HepG2 (cell line): ENCODE data around the gene CCDC69. TPM values are rescaled to one million over a fixed set of nuclear protein-coding genes. Genes with fewer than 3 reads are reported as not detected.

Source experiments
- ASH2L ChIP-seq: fragments of 300-600, 200-600 bp; sonication (generic); IDR thresholded peaks from 2 replicates; pipeline ENCODE4 v1.7.0; 2017; ENCODE audit warnings: low read depth, mild to moderate bottlenecking, moderate library complexity, mixed read lengths, low read length; ENCODE audit not compliant: insufficient read length
- CCAR2 ChIP-seq: fragments of 200-400 bp; formaldehyde crosslinking; optimal IDR thresholded peaks from 2 replicates; pipeline ENCODE3; 2018; ENCODE audit warnings: low read depth, mild to moderate bottlenecking, low read length, moderate library complexity
- FOXA1 ChIP-seq, 2 experiments: fragments of 450-650 bp in 1 of 2; sonication (generic) in 1 of 2; formaldehyde crosslinking in 1 of 2; IDR thresholded peaks; 2 replicates each; pipeline versions ENCODE4 v1.4.0 to v1.6.1; 2016 to 2020; ENCODE audit warnings: missing genetic modification reagents in 1 of 2
- HOXD1 ChIP-seq: sonication (generic); formaldehyde crosslinking; IDR thresholded peaks from 2 replicates; pipeline ENCODE4 v1.5.0; 2020; ENCODE audit warnings: missing genetic modification reagents
- ISL2 ChIP-seq: sonication (generic); formaldehyde crosslinking; IDR thresholded peaks from 2 replicates; pipeline ENCODE4 v1.5.0; 2020; ENCODE audit warnings: missing genetic modification reagents
- SATB2 ChIP-seq: sonication (generic); formaldehyde crosslinking; IDR thresholded peaks from 2 replicates; pipeline ENCODE4 v1.5.0; 2020; ENCODE audit warnings: missing genetic modification reagents
- SNAPC2 ChIP-seq: sonication (generic); formaldehyde crosslinking; IDR thresholded peaks from 2 replicates; pipeline ENCODE4 v1.8.1; 2022; ENCODE audit warnings: mild to moderate bottlenecking, missing genetic modification reagents
- TAF15 ChIP-seq: fragments of 200-400 bp; formaldehyde crosslinking; IDR thresholded peaks from one replicate; pipeline ENCODE4 v1.6.1; 2018; ENCODE audit warnings: mild to moderate bottlenecking, low read depth, low read length; ENCODE audit not compliant: poor library complexity, severe bottlenecking
- TCF12 ChIP-seq, 2 experiments: fragments of 450-650 bp in 1 of 2; sonication (generic) in 1 of 2; formaldehyde crosslinking in 1 of 2; IDR thresholded peaks; 2 replicates each; pipeline versions ENCODE4 v1.6.1 to v1.8.0; 2017 to 2022; ENCODE audit warnings: antibody characterized with exemption in 1 of 2, mild to moderate bottlenecking in 1 of 2, missing genetic modification reagents in 1 of 2, moderate library complexity in 1 of 2
- ZBTB42 ChIP-seq: sonication (generic); formaldehyde crosslinking; IDR thresholded peaks from 2 replicates; pipeline ENCODE4 v1.5.0; 2020; ENCODE audit warnings: mild to moderate bottlenecking, missing genetic modification reagents
- ZEB1 ChIP-seq: IDR thresholded peaks from 2 replicates; pipeline ENCODE4 v1.6.1; 2012; ENCODE audit warnings: mild to moderate bottlenecking, low read depth, inconsistent platforms; ENCODE audit not compliant: insufficient replicate concordance
- ZFP90 ChIP-seq: sonication (generic); formaldehyde crosslinking; IDR thresholded peaks from 2 replicates; pipeline ENCODE4 v1.8.0; 2022; ENCODE audit warnings: missing genetic modification reagents, mild to moderate bottlenecking, inconsistent platforms, borderline replicate concordance
- ZFX ChIP-seq: sonication (generic); formaldehyde crosslinking; IDR thresholded peaks from 2 replicates; pipeline ENCODE4 v1.4.0; 2020; ENCODE audit warnings: mild to moderate bottlenecking, low read depth, missing genetic modification reagents, moderate library complexity
- ZNF205 ChIP-seq: IDR thresholded peaks from 2 replicates; pipeline ENCODE4 v1.6.1; 2018; ENCODE audit warnings: missing biosample characterization, missing genetic modification reagents
- ZNF317 ChIP-seq: sonication (generic); formaldehyde crosslinking; IDR thresholded peaks from 2 replicates; pipeline ENCODE4 v1.5.0; 2020; ENCODE audit warnings: mild to moderate bottlenecking, missing genetic modification reagents
- ZNF501 ChIP-seq: sonication (generic); formaldehyde crosslinking; IDR thresholded peaks from 2 replicates; pipeline ENCODE4 v1.5.1; 2020; ENCODE audit warnings: mild to moderate bottlenecking, moderate library complexity, missing genetic modification reagents
- ZNF83 ChIP-seq: sonication (generic); formaldehyde crosslinking; IDR thresholded peaks from 2 replicates; pipeline ENCODE4 v1.4.0; 2020; ENCODE audit warnings: missing genetic modification reagents, mild to moderate bottlenecking, borderline replicate concordance
- polyA plus RNA-seq, 8 experiments: library from polyadenylated mRNA; depleted of rRNA in 3 of 8; stranded (reverse) in 7 of 8; unstranded in 1 of 8; fragments of >200 nt; fragmentation: Illumina TruSeq in 4 of 8; extraction: Trizol in 4 of 8; gene quantifications; 2 replicates each; pipeline versions ENCODE4 v1.2.1 to v1.2.3, GENCODE V29; 2011 to 2016; ENCODE audit warnings: low read depth in 4 of 8, missing spikeins in 1 of 8, mixed read lengths in 1 of 8; ENCODE audit not compliant: insufficient read depth in 1 of 8
- total RNA-seq, 5 experiments: library from RNA; depleted of rRNA; stranded (reverse); fragments of >200 nt; fragmentation: Illumina TruSeq; extraction: Trizol; gene quantifications; 2 replicates each; pipeline ENCODE4 v1.2.3, GENCODE V29; 2016; ENCODE audit warnings: low read depth in 1 of 5
- TF ChIP-seq, protein P1 (sequence below): sonication (generic); formaldehyde crosslinking; conservative IDR thresholded peaks from 2 replicates; pipeline ENCODE4 v1.5.0; 2020; ENCODE audit warnings: missing genetic modification reagents
- TF ChIP-seq, protein P2 (sequence below): sonication (generic); formaldehyde crosslinking; IDR thresholded peaks from 2 replicates; pipeline ENCODE4 v1.4.0; 2020; ENCODE audit warnings: mild to moderate bottlenecking, missing genetic modification reagents
- TF ChIP-seq, protein P3 (sequence below): sonication (generic); formaldehyde crosslinking; IDR thresholded peaks from 2 replicates; pipeline ENCODE4 v1.4.0; 2020; ENCODE audit warnings: missing genetic modification reagents, borderline replicate concordance

The CCDC69 gene
- total and polyA plus RNA-seq, 2 of the 13 experiments (the other 11 are each of a cell fraction or from before 2014, with no cell fraction given) = 12.2 to 45.2 TPM

DNA sequence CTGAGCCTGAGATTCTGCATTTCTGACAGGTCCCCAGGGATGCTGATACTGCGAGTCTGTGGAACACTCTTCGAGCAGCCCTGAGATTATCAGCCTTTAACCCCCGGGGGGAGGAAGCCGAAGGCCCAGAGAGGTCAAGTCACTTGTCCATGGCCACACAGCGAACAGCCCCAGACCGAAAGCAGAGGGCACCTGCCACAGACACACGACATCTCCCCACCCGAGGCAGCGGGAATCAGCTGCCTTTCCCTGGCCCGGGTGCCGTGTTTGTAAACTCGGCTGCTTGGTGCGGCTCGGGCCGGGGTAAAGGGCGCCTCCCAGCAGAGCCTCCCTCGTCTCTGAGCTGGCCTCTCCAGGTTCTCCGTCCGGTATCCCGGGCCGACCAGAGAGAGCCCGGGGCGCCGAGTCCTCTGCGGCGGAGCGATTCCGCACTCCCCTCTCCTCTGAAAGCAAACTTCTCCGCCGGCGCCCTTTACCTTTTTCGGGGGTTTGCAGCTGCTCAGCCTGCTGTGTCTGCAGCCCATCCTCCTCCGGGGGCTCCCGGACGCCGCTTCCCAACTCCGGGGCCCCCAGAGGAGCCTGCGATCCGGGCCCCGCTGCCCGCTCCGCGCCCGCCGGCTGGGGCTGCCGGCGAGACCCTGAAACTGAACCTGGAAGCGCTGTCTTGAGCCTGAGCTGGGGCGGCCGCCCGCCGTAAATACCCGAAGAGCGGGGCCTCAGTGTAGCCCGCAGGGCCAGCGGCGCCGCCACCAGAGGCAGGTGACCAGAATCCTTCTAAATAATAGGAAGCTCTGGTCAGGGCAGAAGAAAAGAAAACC, at the start of gene CCDC69 (continued):
- TF ChIP-seq, protein P1, sequence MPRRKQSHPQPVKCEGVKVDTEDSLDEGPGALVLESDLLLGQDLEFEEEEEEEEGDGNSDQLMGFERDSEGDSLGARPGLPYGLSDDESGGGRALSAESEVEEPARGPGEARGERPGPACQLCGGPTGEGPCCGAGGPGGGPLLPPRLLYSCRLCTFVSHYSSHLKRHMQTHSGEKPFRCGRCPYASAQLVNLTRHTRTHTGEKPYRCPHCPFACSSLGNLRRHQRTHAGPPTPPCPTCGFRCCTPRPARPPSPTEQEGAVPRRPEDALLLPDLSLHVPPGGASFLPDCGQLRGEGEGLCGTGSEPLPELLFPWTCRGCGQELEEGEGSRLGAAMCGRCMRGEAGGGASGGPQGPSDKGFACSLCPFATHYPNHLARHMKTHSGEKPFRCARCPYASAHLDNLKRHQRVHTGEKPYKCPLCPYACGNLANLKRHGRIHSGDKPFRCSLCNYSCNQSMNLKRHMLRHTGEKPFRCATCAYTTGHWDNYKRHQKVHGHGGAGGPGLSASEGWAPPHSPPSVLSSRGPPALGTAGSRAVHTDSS (CRISPR knock-in tag) = no peak
- TF ChIP-seq ZBTB42 (CRISPR knock-in tag) (no peak), ZFP90 (CRISPR knock-in tag) (peak; percentile 41; the same call in 1 of the 2 replicates), ZEB1 (peak; percentile 3), ZNF205 (CRISPR knock-in tag) (no peak; the same call in 1 of the 2 replicates), ZFX (peak; percentile 52; the same call in 1 of the 2 replicates), SNAPC2 (peak; percentile 32; the same call in 1 of the 2 replicates), ISL2 (CRISPR knock-in tag) (peak; percentile 76), CCAR2 (no peak), ZNF317 (CRISPR knock-in tag) (no peak), TAF15 (no peak), TCF12 (IDR thresholded peaks at IDR 0.05) (no peak), TCF12 (CRISPR knock-in tag; IDR thresholded peaks at IDR 0.05) (peak; percentile 46; the same call in 1 of the 2 replicates), ZNF501 (CRISPR knock-in tag) (peak; percentile 73), ZNF83 (CRISPR knock-in tag) (no peak), FOXA1 (IDR thresholded peaks at IDR 0.05) (no peak), FOXA1 (CRISPR knock-in tag; IDR thresholded peaks at IDR 0.05) (no peak), HOXD1 (CRISPR knock-in tag) (0 out of 2 replicates have a peak, but pooled peaks have one; percentile 51), ASH2L (peak; percentile 57), SATB2 (CRISPR knock-in tag) (0 out of 2 replicates have a peak, but pooled peaks have one; percentile 2)
- TF ChIP-seq, protein P2, sequence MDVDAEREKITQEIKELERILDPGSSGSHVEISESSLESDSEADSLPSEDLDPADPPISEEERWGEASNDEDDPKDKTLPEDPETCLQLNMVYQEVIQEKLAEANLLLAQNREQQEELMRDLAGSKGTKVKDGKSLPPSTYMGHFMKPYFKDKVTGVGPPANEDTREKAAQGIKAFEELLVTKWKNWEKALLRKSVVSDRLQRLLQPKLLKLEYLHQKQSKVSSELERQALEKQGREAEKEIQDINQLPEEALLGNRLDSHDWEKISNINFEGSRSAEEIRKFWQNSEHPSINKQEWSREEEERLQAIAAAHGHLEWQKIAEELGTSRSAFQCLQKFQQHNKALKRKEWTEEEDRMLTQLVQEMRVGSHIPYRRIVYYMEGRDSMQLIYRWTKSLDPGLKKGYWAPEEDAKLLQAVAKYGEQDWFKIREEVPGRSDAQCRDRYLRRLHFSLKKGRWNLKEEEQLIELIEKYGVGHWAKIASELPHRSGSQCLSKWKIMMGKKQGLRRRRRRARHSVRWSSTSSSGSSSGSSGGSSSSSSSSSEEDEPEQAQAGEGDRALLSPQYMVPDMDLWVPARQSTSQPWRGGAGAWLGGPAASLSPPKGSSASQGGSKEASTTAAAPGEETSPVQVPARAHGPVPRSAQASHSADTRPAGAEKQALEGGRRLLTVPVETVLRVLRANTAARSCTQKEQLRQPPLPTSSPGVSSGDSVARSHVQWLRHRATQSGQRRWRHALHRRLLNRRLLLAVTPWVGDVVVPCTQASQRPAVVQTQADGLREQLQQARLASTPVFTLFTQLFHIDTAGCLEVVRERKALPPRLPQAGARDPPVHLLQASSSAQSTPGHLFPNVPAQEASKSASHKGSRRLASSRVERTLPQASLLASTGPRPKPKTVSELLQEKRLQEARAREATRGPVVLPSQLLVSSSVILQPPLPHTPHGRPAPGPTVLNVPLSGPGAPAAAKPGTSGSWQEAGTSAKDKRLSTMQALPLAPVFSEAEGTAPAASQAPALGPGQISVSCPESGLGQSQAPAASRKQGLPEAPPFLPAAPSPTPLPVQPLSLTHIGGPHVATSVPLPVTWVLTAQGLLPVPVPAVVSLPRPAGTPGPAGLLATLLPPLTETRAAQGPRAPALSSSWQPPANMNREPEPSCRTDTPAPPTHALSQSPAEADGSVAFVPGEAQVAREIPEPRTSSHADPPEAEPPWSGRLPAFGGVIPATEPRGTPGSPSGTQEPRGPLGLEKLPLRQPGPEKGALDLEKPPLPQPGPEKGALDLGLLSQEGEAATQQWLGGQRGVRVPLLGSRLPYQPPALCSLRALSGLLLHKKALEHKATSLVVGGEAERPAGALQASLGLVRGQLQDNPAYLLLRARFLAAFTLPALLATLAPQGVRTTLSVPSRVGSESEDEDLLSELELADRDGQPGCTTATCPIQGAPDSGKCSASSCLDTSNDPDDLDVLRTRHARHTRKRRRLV = no peak
- TF ChIP-seq, protein P3, sequence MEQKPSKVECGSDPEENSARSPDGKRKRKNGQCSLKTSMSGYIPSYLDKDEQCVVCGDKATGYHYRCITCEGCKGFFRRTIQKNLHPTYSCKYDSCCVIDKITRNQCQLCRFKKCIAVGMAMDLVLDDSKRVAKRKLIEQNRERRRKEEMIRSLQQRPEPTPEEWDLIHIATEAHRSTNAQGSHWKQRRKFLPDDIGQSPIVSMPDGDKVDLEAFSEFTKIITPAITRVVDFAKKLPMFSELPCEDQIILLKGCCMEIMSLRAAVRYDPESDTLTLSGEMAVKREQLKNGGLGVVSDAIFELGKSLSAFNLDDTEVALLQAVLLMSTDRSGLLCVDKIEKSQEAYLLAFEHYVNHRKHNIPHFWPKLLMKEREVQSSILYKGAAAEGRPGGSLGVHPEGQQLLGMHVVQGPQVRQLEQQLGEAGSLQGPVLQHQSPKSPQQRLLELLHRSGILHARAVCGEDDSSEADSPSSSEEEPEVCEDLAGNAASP (CRISPR knock-in tag) = peak; percentile 18; the same call in 1 of the 2 replicates
